Skeletal muscle satellite cell (primary cell): ENCODE data around the gene RYK.

Experiments used
- H3K27me3 ChIP-seq: 2 replicates; pipeline ENCODE4 v1.7.0; 2013; ENCODE audit warnings: low read length; ENCODE audit not compliant: control insufficient read depth, insufficient read depth
- H3K36me3 ChIP-seq: 2 replicates; pipeline ENCODE4 v1.7.0; 2013; ENCODE audit warnings: mild to moderate bottlenecking, control low read depth, low read length; ENCODE audit not compliant: insufficient read depth
- H3K4me1 ChIP-seq: 2 replicates; pipeline ENCODE4 v1.7.0; 2013; ENCODE audit warnings: low read length; ENCODE audit not compliant: control insufficient read depth, insufficient read depth
- H3K4me2 ChIP-seq: 2 replicates; pipeline ENCODE4 v1.7.0; 2013; ENCODE audit warnings: mild to moderate bottlenecking, low read length
- H3K4me3 ChIP-seq: 2 replicates; pipeline ENCODE4 v1.7.0; 2013; ENCODE audit warnings: low read length
- H3K9ac ChIP-seq: 2 replicates; pipeline ENCODE4 v1.7.0; 2013; ENCODE audit warnings: mild to moderate bottlenecking, low read depth, low read length, moderate library complexity
- H3K9me3 ChIP-seq: replicated peaks from 2 replicates; pipeline ENCODE4 v1.7.0; 2013; ENCODE audit warnings: mild to moderate bottlenecking, control low read depth, low read length

RYK gene

DNA sequence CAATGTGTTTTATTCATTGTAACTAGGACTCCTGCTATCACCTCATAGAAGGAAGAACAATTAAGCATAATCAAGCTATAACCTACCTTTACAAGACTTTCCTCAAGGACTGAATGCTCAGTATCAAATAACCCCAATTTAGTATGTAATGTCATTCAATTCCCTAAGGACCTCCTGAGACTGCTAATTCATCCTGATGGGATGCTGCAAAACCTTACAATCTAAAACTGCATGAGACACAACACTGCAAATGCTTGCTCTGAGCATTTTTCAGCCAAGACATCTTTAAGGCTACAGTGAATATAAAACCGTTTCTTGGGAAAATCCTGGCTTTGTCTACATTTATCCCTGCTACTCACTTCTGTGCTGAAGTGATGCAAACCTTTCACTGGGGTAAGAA is 69.9 kb downstream of the RYK start:
- Histone ChIP-seq H3K9ac (no peak overlapping the region), H3K9me3 (no peaks in the 10 kb centered on the region), H3K4me3 (no peak overlapping the region), H3K4me1 (peaks cover 6% of the 10 kb centered on the region), H3K27me3 (no peaks in the 10 kb centered on the region), H3K4me2 (no peak overlapping the region), H3K36me3 (peaks cover 15% of the 10 kb centered on the region)

GRCh38 chr3:134179508-134179907 is 71.2 kb downstream of the RYK start:
- Histone ChIP-seq H3K9ac (no peak overlapping the region), H3K36me3 (peaks cover 26% of the 10 kb centered on the region), H3K9me3 (no peaks in the 10 kb centered on the region), H3K4me3 (no peak overlapping the region), H3K27me3 (no peaks in the 10 kb centered on the region), H3K4me2 (no peak overlapping the region), H3K4me1 (peaks cover 6% of the 10 kb centered on the region)

- H3K4me1 ChIP-seq = no peaks in the 10 kb centered on the region
- peaks cover 30% of the 10 kb centered on the region for H3K36me3 ChIP-seq
- H3K27me3 ChIP-seq = no peaks in the 10 kb centered on the region
- no peaks in the 10 kb centered on the region for H3K9me3 ChIP-seq
- no peak overlapping the region for H3K4me2 ChIP-seq
- H3K4me3 ChIP-seq = no peak overlapping the region
- no peak overlapping the region for H3K9ac ChIP-seq
Measured at GRCh38 chr3:134163096-134163495, 87.6 kb downstream of the RYK start.

GRCh38 chr3:134161898-134162615 is 88.6 kb downstream of the RYK start:
- Histone ChIP-seq H3K4me1 (no peaks in the 10 kb centered on the region), H3K9me3 (no peaks in the 10 kb centered on the region), H3K4me3 (no peak overlapping the region), H3K9ac (no peak overlapping the region), H3K36me3 (peaks cover 40% of the 10 kb centered on the region), H3K27me3 (no peaks in the 10 kb centered on the region), H3K4me2 (no peak overlapping the region)

- H3K4me3 ChIP-seq = no peak overlapping the region
- no peak overlapping the region for H3K9ac ChIP-seq
- no peaks in the 10 kb centered on the region for H3K27me3 ChIP-seq
- H3K36me3 ChIP-seq = peaks cover 41% of the 10 kb centered on the region
- no peak overlapping the region for H3K4me2 ChIP-seq
- no peaks in the 10 kb centered on the region for H3K9me3 ChIP-seq
- H3K4me1 ChIP-seq = no peaks in the 10 kb centered on the region
Measured at GRCh38 chr3:134155446-134155845, 95.2 kb downstream of the RYK start.

DNA sequence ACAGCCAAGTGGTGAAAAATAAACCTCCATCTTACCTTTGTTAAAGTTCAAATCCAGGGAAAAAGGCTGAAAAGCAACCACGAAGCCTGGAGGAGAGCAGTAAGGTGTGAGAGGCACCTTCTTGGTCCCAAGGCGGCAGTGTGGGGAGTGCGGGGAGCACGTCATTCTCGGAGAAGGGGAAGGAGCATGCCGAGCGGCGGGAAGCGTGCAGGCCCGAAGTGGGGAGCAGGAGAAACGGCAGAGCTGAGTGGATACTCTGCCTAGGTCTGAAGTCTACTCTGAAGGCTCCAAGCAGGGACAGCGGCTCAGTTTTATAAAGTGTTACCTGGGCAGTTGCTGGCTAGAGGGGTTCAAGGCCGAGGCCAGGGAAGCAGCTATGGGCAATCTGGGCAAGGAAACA is 96.9 kb downstream of the RYK start:
- no peak overlapping the region for H3K4me3 ChIP-seq
- no peaks in the 10 kb centered on the region for H3K27me3 ChIP-seq
- no peak overlapping the region for H3K9ac ChIP-seq
- H3K4me1 ChIP-seq = peaks cover 5% of the 10 kb centered on the region
- no peaks in the 10 kb centered on the region for H3K9me3 ChIP-seq
- peaks cover 42% of the 10 kb centered on the region for H3K36me3 ChIP-seq
- no peak overlapping the region for H3K4me2 ChIP-seq

- Histone ChIP-seq H3K36me3 (peaks cover 17% of the 10 kb centered on the region), H3K9ac (no peak overlapping the region)
Measured at GRCh38 chr3:134150476-134150875, 100.2 kb downstream of the RYK start.

GRCh38 chr3:134149286-134149685 is 101.4 kb downstream of the RYK start:
- Histone ChIP-seq H3K4me1 (peaks cover 5% of the 10 kb centered on the region), H3K27me3 (no peaks in the 10 kb centered on the region), H3K4me2 (no peak overlapping the region), H3K9me3 (no peaks in the 10 kb centered on the region), H3K36me3 (peaks cover 7% of the 10 kb centered on the region), H3K4me3 (no peak overlapping the region), H3K9ac (no peak overlapping the region)

More at GRCh38 chr3:134150476-134150875, 100.2 kb downstream of the RYK start:
- H3K27me3 ChIP-seq = no peaks in the 10 kb centered on the region
- no peak overlapping the region for H3K4me2 ChIP-seq
- peaks cover 5% of the 10 kb centered on the region for H3K4me1 ChIP-seq
- no peaks in the 10 kb centered on the region for H3K9me3 ChIP-seq
- H3K4me3 ChIP-seq = no peak overlapping the region

DNA sequence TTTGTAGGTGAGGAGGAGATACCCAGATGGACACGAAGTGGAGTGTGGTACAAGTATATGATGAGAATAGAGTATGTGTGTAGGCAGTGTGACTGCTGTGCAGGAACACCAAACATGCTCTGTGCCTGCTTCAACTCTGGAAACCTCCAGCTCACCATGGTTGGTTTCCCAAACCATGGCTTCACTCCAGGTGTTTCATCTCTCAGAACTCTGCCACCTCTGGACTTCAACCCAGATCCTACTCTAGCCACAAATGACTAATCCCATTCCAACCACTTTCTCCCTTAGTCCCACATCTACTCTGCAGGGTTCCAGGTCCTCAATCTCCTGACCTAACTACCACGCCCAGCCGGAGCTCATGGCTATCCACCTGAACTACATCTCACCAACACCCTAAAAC is 102.1 kb downstream of the RYK start:
- H3K4me3 ChIP-seq = no peak overlapping the region
- no peak overlapping the region for H3K4me2 ChIP-seq
- H3K9me3 ChIP-seq = no peaks in the 10 kb centered on the region
- H3K36me3 ChIP-seq = peaks cover 3% of the 10 kb centered on the region
- H3K9ac ChIP-seq = no peak overlapping the region
- peaks cover 5% of the 10 kb centered on the region for H3K4me1 ChIP-seq
- H3K27me3 ChIP-seq = no peaks in the 10 kb centered on the region

DNA sequence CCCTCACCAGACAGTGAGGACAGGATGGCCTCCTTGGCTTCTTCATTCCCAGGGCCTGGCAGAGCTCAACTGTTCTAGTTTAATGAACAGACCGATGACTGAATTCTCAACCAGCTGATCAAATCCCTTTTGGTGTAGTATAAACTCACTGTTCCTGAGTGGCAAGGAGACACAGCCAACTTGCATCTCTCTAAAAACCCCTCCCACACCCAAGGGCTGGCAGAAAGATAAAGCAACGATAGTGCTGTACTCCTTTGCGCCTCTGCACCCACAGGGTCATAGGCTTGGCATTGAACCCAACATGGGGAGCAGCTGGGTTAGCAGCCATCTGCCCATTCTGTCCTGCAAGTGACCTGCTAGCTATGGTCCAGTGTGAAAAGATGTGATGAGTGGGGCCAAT is 103.2 kb downstream of the RYK start:
- Histone ChIP-seq H3K9me3 (no peaks in the 10 kb centered on the region), H3K36me3 (peaks cover 3% of the 10 kb centered on the region), H3K4me3 (no peak overlapping the region), H3K27me3 (no peaks in the 10 kb centered on the region), H3K4me1 (peaks cover 5% of the 10 kb centered on the region), H3K4me2 (no peak overlapping the region), H3K9ac (no peak overlapping the region)

GRCh38 chr3:134146666-134147065 is 104.0 kb downstream of the RYK start:
- H3K9ac ChIP-seq = no peak overlapping the region
- H3K4me2 ChIP-seq = no peak overlapping the region
- peaks cover 3% of the 10 kb centered on the region for H3K36me3 ChIP-seq
- no peak overlapping the region for H3K4me3 ChIP-seq
- peaks cover 5% of the 10 kb centered on the region for H3K4me1 ChIP-seq
- no peaks in the 10 kb centered on the region for H3K27me3 ChIP-seq
- H3K9me3 ChIP-seq = no peaks in the 10 kb centered on the region

- H3K4me3 ChIP-seq = no peak overlapping the region
- H3K9me3 ChIP-seq = no peaks in the 10 kb centered on the region
- H3K27me3 ChIP-seq = no peaks in the 10 kb centered on the region
- no peak overlapping the region for H3K4me2 ChIP-seq
- H3K36me3 ChIP-seq = peaks cover 3% of the 10 kb centered on the region
- peaks cover 5% of the 10 kb centered on the region for H3K4me1 ChIP-seq
- H3K9ac ChIP-seq = no peak overlapping the region
Measured at GRCh38 chr3:134145183-134145582, 105.5 kb downstream of the RYK start.
